Endothelial cell of umbilical vein (primary cell): ENCODE measurements around the gene NFIC. TPM values are rescaled to one million over a fixed set of nuclear protein-coding genes. Genes with fewer than 3 reads are reported as not detected.
"Not testable (repeated sequence)": the region's sequence is repeated elsewhere in the genome, so short reads cannot be mapped to it uniquely, and the experiment has no call there.

Source experiments
- BruUV-seq: library from RNA; stranded (reverse); fragments of 400-500 nt; replicated peaks from 2 replicates; lab custom pipeline; 2021; lab: Mats Ljungman, UMichigan
- CTCF ChIA-PET: fragments of 300-600, 350-600 bp; sonication (Branson Sonifier 250); formaldehyde crosslinking; loops from one replicate; lab custom pipeline; 2021; ENCODE audit warnings: antibody characterized with exemption, inconsistent platforms; lab: Charles Lee
- POLR2A ChIA-PET: fragments of 300-600, 350-600 bp; sonication (Branson Sonifier 250); formaldehyde crosslinking; loops from one replicate; lab custom pipeline; 2021; ENCODE audit warnings: antibody characterized with exemption, inconsistent platforms; lab: Charles Lee
- DNase-seq: peaks from one replicate; pipeline ENCODE4 v3.0.0-alpha.2; 2011; ENCODE audit warnings: low read depth, low spot score
- FAIRE-seq: peaks from 2 replicates; lab custom pipeline; 2011; peaks lifted over from hg19 to GRCh38; lab: Jason Lieb, UNC
- H2AFZ ChIP-seq: 2 replicates; pipeline ENCODE4 v1.6.0; 2012; ENCODE audit warnings: low read depth, low read length, control low read depth, inconsistent platforms
- H3K27ac ChIP-seq: 2 replicates; pipeline ENCODE4 v1.5.1; 2011; ENCODE audit warnings: low read depth, mild to moderate bottlenecking, control low read depth, low read length, moderate library complexity; ENCODE audit not compliant: insufficient read depth
- H3K27me3 ChIP-seq, 2 experiments: 2 replicates each; pipeline versions ENCODE4 v1.6.0 to v1.6.1; 2011; ENCODE audit warnings: low read length in 2 of 2, mixed read lengths in 1 of 2; ENCODE audit not compliant: control insufficient read depth in 2 of 2, insufficient read depth in 2 of 2
- H3K36me3 ChIP-seq, 2 experiments: 2 replicates in 1 of 2; 3 replicates in 1 of 2; pipeline ENCODE4 v1.5.1; 2011; ENCODE audit warnings: low read length in 2 of 2, mild to moderate bottlenecking in 1 of 2, moderate library complexity in 1 of 2; ENCODE audit not compliant: control insufficient read depth in 2 of 2, insufficient read depth in 2 of 2; ENCODE audit errors: extremely low read depth in 1 of 2
- H3K4me1 ChIP-seq: 3 replicates; pipeline ENCODE4 v1.5.1; 2011; ENCODE audit warnings: mild to moderate bottlenecking, low read length; ENCODE audit not compliant: control insufficient read depth, insufficient read depth; ENCODE audit errors: extremely low read depth
- H3K4me2 ChIP-seq: 2 replicates; pipeline ENCODE4 v1.6.1; 2011; ENCODE audit warnings: low read length, control low read depth, mixed read lengths; ENCODE audit not compliant: insufficient read depth
- H3K4me3 ChIP-seq, 3 experiments: fragments of 200-600 bp in 1 of 3; sonication (generic), shearing (Covaris generic) in 1 of 3; replicated peaks in 1 of 3; 2 replicates each; pipeline ENCODE4 v1.5.1; 2011 to 2016; ENCODE audit warnings: control low read depth in 3 of 3, low read length in 3 of 3, mild to moderate bottlenecking in 2 of 3, inconsistent platforms in 1 of 3, low read depth in 1 of 3, moderate library complexity in 1 of 3; ENCODE audit not compliant: insufficient read depth in 1 of 3
- H3K79me2 ChIP-seq: 2 replicates; pipeline ENCODE4 v1.6.0; 2012; ENCODE audit warnings: low read length, inconsistent platforms; ENCODE audit not compliant: control insufficient read depth, insufficient read depth
- H3K9ac ChIP-seq: replicated peaks from 2 replicates; pipeline ENCODE3; 2011; ENCODE audit warnings: low read length, control low read depth; ENCODE audit not compliant: insufficient read depth; ENCODE audit errors: extremely low read depth
- H3K9me1 ChIP-seq: replicated peaks from 3 replicates; pipeline ENCODE4 v1.6.0; 2011; ENCODE audit warnings: mild to moderate bottlenecking, low read length; ENCODE audit not compliant: control insufficient read depth, insufficient read depth; ENCODE audit errors: extremely low read depth
- H3K9me3 ChIP-seq: replicated peaks from 2 replicates; pipeline ENCODE4 v1.5.1; 2012; ENCODE audit warnings: low read length, inconsistent platforms; ENCODE audit not compliant: control insufficient read depth, insufficient read depth
- H4K20me1 ChIP-seq: replicated peaks from 2 replicates; pipeline ENCODE3; 2011; ENCODE audit warnings: mild to moderate bottlenecking, low read length; ENCODE audit not compliant: control insufficient read depth, insufficient read depth; ENCODE audit errors: extremely low read depth
- EZH2 ChIP-seq: IDR thresholded peaks from 2 replicates; pipeline ENCODE4 v1.6.1; 2012; ENCODE audit warnings: borderline replicate concordance, low read depth, mild to moderate bottlenecking, moderate library complexity, low read length, inconsistent platforms; ENCODE audit not compliant: severe bottlenecking
- FOS ChIP-seq: IDR thresholded peaks from 2 replicates; pipeline ENCODE4 v1.6.1; 2011; ENCODE audit warnings: mild to moderate bottlenecking, low read length, moderate library complexity, borderline replicate concordance; ENCODE audit not compliant: insufficient read depth
- GATA2 ChIP-seq: IDR thresholded peaks from 2 replicates; pipeline ENCODE4 v1.7.0; 2011; ENCODE audit warnings: low read depth, mild to moderate bottlenecking, moderate library complexity, mixed read lengths, low read length; ENCODE audit not compliant: insufficient read length, insufficient read depth
- JUN ChIP-seq: IDR thresholded peaks from 2 replicates; pipeline ENCODE4 v1.6.1; 2011; ENCODE audit warnings: borderline replicate concordance, low read depth; ENCODE audit not compliant: insufficient read length, insufficient read depth
- MYC ChIP-seq: IDR thresholded peaks from one replicate; pipeline ENCODE4 v1.6.1; 2011; ENCODE audit warnings: mild to moderate bottlenecking, low read depth, low read length
- POLR2A ChIP-seq: IDR thresholded peaks from 2 replicates; pipeline ENCODE4 v1.6.1; 2012; ENCODE audit warnings: low read depth, mild to moderate bottlenecking, control low read depth, low read length
- POLR2AphosphoS5 ChIP-seq: IDR thresholded peaks from 2 replicates; pipeline ENCODE4 v1.6.1; 2012; ENCODE audit warnings: low read depth, mild to moderate bottlenecking, control low read depth, low read length, moderate library complexity; ENCODE audit not compliant: insufficient read depth
- dilution Hi-C: fragments of 300-500 bp; cut with MboI; formaldehyde crosslinking; loops from one replicate; pipeline ENCODE4 v1.15.0; 2019; ENCODE audit warnings: low sequenced_read_pairs; ENCODE audit not compliant: extremely low pct_ligation_motif_present
- intact Hi-C: fragments of 100-400 bp; cut with micrococcal nuclease; formaldehyde crosslinking; loops from one replicate; pipeline ENCODE4 v1.10.0; 2022
- polyA plus RNA-seq, 4 experiments: library from polyadenylated mRNA; depleted of rRNA in 3 of 4; stranded (reverse) in 3 of 4; unstranded in 1 of 4; fragments of >200 nt; gene quantifications; 2 replicates each; pipeline versions ENCODE4 v1.2.1 to v1.2.3, GENCODE V29; 2011 to 2012; ENCODE audit warnings: missing spikeins in 1 of 4
- total RNA-seq: library from RNA; stranded (reverse); gene quantifications from 2 replicates; pipeline ENCODE4 v1.2.3, GENCODE V29; 2021
- TF ChIP-seq, protein P1 (sequence below): IDR thresholded peaks from 2 replicates; pipeline ENCODE4 v1.6.1; 2011; ENCODE audit not compliant: insufficient read depth, insufficient read length
- TF ChIP-seq, protein P2 (sequence below), 2 donors: IDR thresholded peaks; 1 replicate in 1 of 2; 2 replicates in 1 of 2; pipeline ENCODE4 v1.5.1; 2011; ENCODE audit warnings: low read length in 2 of 2, mild to moderate bottlenecking in 2 of 2, moderate library complexity in 2 of 2, control low read depth in 1 of 2, inconsistent platforms in 1 of 2, low read depth in 1 of 2; ENCODE audit not compliant: insufficient read depth in 1 of 2; ENCODE audit errors: extremely low read depth in 1 of 2

The NFIC gene
- total and polyA plus RNA-seq, 2 donors (not counting 3 experiments of a cell fraction or from before 2014, with no cell fraction given) = 11.4 to 133 TPM

DNA sequence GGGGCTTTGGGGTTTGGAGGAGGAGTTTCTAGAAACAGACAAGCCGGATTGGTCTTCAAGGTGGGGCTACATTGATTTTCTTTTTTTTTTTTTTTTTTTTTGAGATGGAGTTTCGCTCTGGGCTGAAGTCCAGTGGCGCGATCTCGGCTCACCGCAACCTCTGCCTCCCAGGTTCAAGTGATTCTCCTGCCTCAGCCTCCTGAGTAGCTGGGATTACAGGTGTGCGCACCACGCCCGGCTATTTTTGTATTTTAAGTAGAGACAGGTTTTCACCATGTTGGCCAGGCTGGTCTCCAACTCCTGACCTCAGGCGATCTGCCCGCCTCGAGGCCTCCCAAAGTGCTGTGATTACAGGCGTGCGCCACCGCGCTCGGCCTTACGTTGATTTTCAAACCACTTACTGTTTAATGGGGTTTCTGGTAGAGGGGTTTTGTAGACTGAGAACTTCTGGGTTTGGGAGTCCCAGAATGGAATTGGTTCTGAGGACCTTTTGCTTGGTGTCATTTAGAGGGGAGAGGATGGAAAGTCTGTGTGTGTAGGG is 141.8 kb downstream of the NFIC start:
- FAIRE-seq, H4K20me1 ChIP-seq, H3K4me2 ChIP-seq, intact Hi-C loops, H2AFZ ChIP-seq, DNase-seq, POLR2A ChIA-PET, H3K9me3 ChIP-seq, H3K4me3 ChIP-seq, H3K4me1 ChIP-seq, H3K9ac ChIP-seq, H3K9me1 ChIP-seq, BruUV-seq, H3K27me3 ChIP-seq, dilution Hi-C loops, H3K27ac ChIP-seq: not testable (repeated sequence)
- CTCF ChIA-PET = interaction anchor here (1.9 kb wide), 1 partner anchor 23 kb away, joined by 9 read pairs; no protein-coding TSS in a partner anchor
- peaks cover 0 to 10% of the 10 kb centered on the region in 2 experiments for H3K36me3 ChIP-seq
- peaks cover 70% of the 10 kb centered on the region for H3K79me2 ChIP-seq

DNA sequence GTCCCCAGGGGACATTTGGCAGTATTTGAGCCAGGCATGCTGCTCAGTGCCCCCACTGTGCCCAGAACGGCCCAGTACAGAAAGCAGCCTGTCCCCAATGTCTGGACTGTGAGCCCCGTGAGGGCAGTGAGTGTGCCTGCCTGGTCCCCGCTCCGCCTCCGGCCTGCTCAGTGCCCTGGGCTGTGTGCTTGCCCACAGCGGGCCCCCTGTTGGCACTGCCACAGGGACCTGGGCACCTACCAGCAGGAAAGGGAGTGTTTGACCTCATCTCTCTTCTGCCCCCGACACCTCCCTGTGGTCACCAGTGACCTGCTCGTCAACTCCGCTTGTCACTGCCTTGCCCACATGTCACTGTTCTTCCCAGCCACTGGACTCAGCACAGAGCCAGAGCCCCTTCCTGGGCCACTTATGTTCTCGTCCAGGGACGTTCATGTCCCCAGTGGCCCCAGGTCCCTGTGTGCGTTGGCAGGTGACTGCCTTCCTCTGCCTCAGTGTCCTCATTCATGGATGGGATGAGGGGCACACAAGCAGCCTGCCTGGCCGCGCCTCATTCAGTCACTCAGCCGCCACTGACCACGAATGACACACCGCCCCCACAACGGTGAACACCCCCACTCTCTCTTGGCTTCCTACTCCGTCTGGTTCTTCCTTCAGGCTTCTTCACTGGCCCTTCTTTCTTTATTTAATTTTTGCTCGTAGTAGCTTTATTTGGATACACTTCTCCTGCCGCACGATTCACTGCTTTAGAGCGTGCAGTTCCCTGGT is 142.6 kb downstream of the NFIC start:
- Histone ChIP-seq H3K9me1 (no peaks in the 10 kb centered on the region), H3K4me2 (no peak overlapping the region), H3K4me3 (no peak overlapping the region), H4K20me1 (no peaks in the 10 kb centered on the region), H2AFZ (no peak overlapping the region), H3K79me2 (peaks cover 78% of the 10 kb centered on the region), H3K27ac (peak overlapping the region; percentile 51), H3K27me3 (no peaks in the 10 kb centered on the region), H3K4me1 (peaks cover 10% of the 10 kb centered on the region), H3K9me3 (no peaks in the 10 kb centered on the region), H3K36me3 (peaks cover 0 to 10% of the 10 kb centered on the region in 2 experiments), H3K9ac (no peak overlapping the region)
- TF ChIP-seq, protein P1, sequence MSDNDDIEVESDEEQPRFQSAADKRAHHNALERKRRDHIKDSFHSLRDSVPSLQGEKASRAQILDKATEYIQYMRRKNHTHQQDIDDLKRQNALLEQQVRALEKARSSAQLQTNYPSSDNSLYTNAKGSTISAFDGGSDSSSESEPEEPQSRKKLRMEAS = no peak
- no peak for TF ChIP-seq FOS
- no peak for TF ChIP-seq POLR2AphosphoS5
- TF ChIP-seq GATA2 = no peak
- TF ChIP-seq POLR2A = no peak
- TF ChIP-seq JUN = no peak
- no peak for TF ChIP-seq MYC
- TF ChIP-seq, protein P2, sequence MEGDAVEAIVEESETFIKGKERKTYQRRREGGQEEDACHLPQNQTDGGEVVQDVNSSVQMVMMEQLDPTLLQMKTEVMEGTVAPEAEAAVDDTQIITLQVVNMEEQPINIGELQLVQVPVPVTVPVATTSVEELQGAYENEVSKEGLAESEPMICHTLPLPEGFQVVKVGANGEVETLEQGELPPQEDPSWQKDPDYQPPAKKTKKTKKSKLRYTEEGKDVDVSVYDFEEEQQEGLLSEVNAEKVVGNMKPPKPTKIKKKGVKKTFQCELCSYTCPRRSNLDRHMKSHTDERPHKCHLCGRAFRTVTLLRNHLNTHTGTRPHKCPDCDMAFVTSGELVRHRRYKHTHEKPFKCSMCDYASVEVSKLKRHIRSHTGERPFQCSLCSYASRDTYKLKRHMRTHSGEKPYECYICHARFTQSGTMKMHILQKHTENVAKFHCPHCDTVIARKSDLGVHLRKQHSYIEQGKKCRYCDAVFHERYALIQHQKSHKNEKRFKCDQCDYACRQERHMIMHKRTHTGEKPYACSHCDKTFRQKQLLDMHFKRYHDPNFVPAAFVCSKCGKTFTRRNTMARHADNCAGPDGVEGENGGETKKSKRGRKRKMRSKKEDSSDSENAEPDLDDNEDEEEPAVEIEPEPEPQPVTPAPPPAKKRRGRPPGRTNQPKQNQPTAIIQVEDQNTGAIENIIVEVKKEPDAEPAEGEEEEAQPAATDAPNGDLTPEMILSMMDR (IDR thresholded peaks at IDR 0.05; ENCODE audit: extremely low read depth in 1 of 2, insufficient read depth in 1 of 2, low read depth in 1 of 2, low read length in 2 of 2) = no peak
- TF ChIP-seq EZH2 = no peak
- FAIRE-seq (no peak), DNase-seq (no peak)
- no TSS peak for BruUV-seq
- dilution Hi-C loops = no loop called here
- intact Hi-C loops = no loop called here
- CTCF ChIA-PET = no interaction called here
- POLR2A ChIA-PET = no interaction called here
